Measurements from ENCODE around the gene IGFBP7.

DNA sequence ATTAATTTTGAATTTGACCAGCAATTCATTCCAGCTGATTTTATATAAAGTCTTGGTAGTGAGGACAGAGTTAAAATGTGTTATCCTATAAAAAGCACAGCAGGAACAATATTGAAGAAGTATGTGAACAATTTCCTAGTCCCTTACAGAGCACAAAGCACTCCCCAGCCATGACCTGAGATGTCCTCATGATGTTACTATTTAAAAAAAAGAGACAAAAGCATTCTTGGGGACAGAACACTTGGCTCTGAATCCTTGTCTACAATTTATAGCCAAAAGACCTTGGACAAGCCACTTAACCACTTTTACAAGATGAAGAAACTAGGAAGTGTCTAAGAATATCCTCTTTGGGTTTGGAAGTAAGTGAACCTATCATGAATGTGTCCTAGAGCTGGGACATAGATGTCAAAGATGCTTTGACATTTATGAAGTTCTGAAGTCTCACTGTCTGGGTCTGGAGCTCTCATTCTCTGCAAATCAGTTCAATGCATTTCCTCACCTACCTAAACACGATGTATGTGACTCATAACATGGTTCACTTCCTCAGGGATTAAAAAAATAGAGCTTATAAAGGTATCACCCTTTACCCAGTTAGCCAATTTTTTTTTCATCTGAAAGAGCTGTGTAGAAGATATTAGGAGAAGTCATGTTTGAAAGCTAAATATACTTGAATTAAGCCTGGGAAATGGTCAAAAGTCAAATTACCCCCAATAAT lies 61.4 kb downstream of the IGFBP7 start:
- no peak for TF ChIP-seq ZNF274 (IDR thresholded peaks at IDR 0.05; ENCODE audit: low read depth, low read length)
- no peak for TF ChIP-seq YY1 (IDR thresholded peaks at IDR 0.05; ENCODE audit: insufficient read depth, insufficient read length)
